H9 (cell line): ENCODE results near the gene HSD17B13. TPM values are rescaled to one million over a fixed set of nuclear protein-coding genes. Genes with fewer than 3 reads are reported as not detected.

ENCODE experiments used
- DNase-seq: peaks from one replicate; pipeline ENCODE4 v3.0.0-alpha.2; 2017
- H2AFZ ChIP-seq: one replicate; pipeline ENCODE4 v1.6.1; 2013; ENCODE audit warnings: mild to moderate bottlenecking, low read length, control low read depth, moderate library complexity
- H2AK5ac ChIP-seq: 2 replicates; pipeline ENCODE4 v1.6.1; 2013; ENCODE audit warnings: low read length, control low read depth, mixed read lengths; ENCODE audit not compliant: insufficient read length
- H2BK120ac ChIP-seq: one replicate; pipeline ENCODE4 v1.6.1; 2013; ENCODE audit warnings: low read depth, mild to moderate bottlenecking, low read length, control low read depth, inconsistent platforms; ENCODE audit not compliant: poor library complexity, severe bottlenecking
- H2BK12ac ChIP-seq: 2 replicates; pipeline ENCODE4 v1.6.1; 2013; ENCODE audit warnings: low read length, control low read depth, mixed read lengths, low read depth; ENCODE audit not compliant: insufficient read length
- H2BK15ac ChIP-seq: 2 replicates; pipeline ENCODE4 v1.6.1; 2013; ENCODE audit warnings: low read depth, low read length, control low read depth
- H2BK20ac ChIP-seq: one replicate; pipeline ENCODE4 v1.6.1; 2013; ENCODE audit warnings: low read depth, mild to moderate bottlenecking, low read length, control low read depth, inconsistent platforms; ENCODE audit not compliant: poor library complexity, severe bottlenecking
- H2BK5ac ChIP-seq: 2 replicates; pipeline ENCODE4 v1.6.1; 2013; ENCODE audit warnings: low read length, control low read depth, mixed read lengths; ENCODE audit not compliant: insufficient read length
- H3K14ac ChIP-seq: 2 replicates; pipeline ENCODE4 v1.6.1; 2013; ENCODE audit warnings: low read length, control low read depth; ENCODE audit not compliant: insufficient read depth
- H3K18ac ChIP-seq: 2 replicates; pipeline ENCODE4 v1.6.1; 2013; ENCODE audit warnings: low read depth, mild to moderate bottlenecking, mixed read lengths, low read length, control low read depth; ENCODE audit not compliant: insufficient read length
- H3K23ac ChIP-seq: 2 replicates; pipeline ENCODE4 v1.6.1; 2013; ENCODE audit warnings: low read length, control low read depth, mixed read lengths, low read depth; ENCODE audit not compliant: insufficient read length
- H3K23me2 ChIP-seq: 2 replicates; pipeline ENCODE4 v1.6.1; 2013; ENCODE audit warnings: low read depth, mild to moderate bottlenecking, mixed read lengths, low read length, control low read depth; ENCODE audit not compliant: insufficient read length, poor library complexity, severe bottlenecking
- H3K27ac ChIP-seq: 2 replicates; pipeline ENCODE4 v1.5.1; 2013; ENCODE audit warnings: low read length, control low read depth, mixed read lengths, low read depth; ENCODE audit not compliant: insufficient read length
- H3K27me3 ChIP-seq: 2 replicates; pipeline ENCODE4 v1.6.1; 2013; ENCODE audit warnings: low read length, control low read depth, inconsistent platforms; ENCODE audit not compliant: insufficient read depth
- H3K4ac ChIP-seq: 2 replicates; pipeline ENCODE4 v1.6.1; 2013; ENCODE audit warnings: low read depth, mild to moderate bottlenecking, control low read depth, inconsistent platforms, low read length, moderate library complexity
- H3K4me1 ChIP-seq: 2 replicates; pipeline ENCODE4 v1.6.1; 2013; ENCODE audit warnings: low read length, control low read depth, inconsistent platforms; ENCODE audit not compliant: insufficient read depth
- H3K4me2 ChIP-seq: 2 replicates; pipeline ENCODE4 v1.6.1; 2013; ENCODE audit warnings: low read length, control low read depth, mixed read lengths; ENCODE audit not compliant: insufficient read length, insufficient read depth
- H3K56ac ChIP-seq: 2 replicates; pipeline ENCODE4 v1.6.1; 2013; ENCODE audit warnings: low read depth, mild to moderate bottlenecking, mixed read lengths, low read length, control low read depth; ENCODE audit not compliant: insufficient read length
- H3K79me1 ChIP-seq: 2 replicates; pipeline ENCODE4 v1.6.1; 2013; ENCODE audit warnings: low read depth, mild to moderate bottlenecking, moderate library complexity, low read length, control low read depth, inconsistent platforms; ENCODE audit not compliant: insufficient read depth, poor library complexity, severe bottlenecking
- H3K79me2 ChIP-seq: 2 replicates; pipeline ENCODE4 v1.6.1; 2013; ENCODE audit warnings: low read length, control low read depth, inconsistent platforms; ENCODE audit not compliant: insufficient read depth
- H3K9ac ChIP-seq: 2 replicates; pipeline ENCODE4 v1.6.1; 2013; ENCODE audit warnings: low read length, control low read depth, mixed read lengths; ENCODE audit not compliant: insufficient read length; ENCODE audit errors: extremely low read depth
- H3K9me3 ChIP-seq: one replicate; pipeline ENCODE4 v1.6.1; 2013; ENCODE audit warnings: low read depth, low read length, inconsistent platforms; ENCODE audit not compliant: control insufficient read depth
- H3T11ph ChIP-seq: one replicate; pipeline ENCODE4 v1.6.1; 2013; ENCODE audit warnings: mild to moderate bottlenecking, low read length, control low read depth, inconsistent platforms
- H4K20me1 ChIP-seq: one replicate; pipeline ENCODE4 v1.6.1; 2013; ENCODE audit not compliant: control insufficient read depth, insufficient read length, insufficient read depth
- H4K5ac ChIP-seq: 2 replicates; pipeline ENCODE4 v1.6.1; 2013; ENCODE audit warnings: low read depth, mild to moderate bottlenecking, mixed read lengths, low read length, control low read depth; ENCODE audit not compliant: insufficient read length
- H4K8ac ChIP-seq: replicated peaks from 2 replicates; pipeline ENCODE4 v1.6.1; 2013; ENCODE audit warnings: low read length, control low read depth, mixed read lengths, low read depth; ENCODE audit not compliant: insufficient read length
- H4K91ac ChIP-seq: 2 replicates; pipeline ENCODE4 v1.6.1; 2013; ENCODE audit warnings: low read depth, mild to moderate bottlenecking, moderate library complexity, mixed read lengths, low read length, control low read depth; ENCODE audit not compliant: insufficient read length
- H3K27ac Mint-ChIP-seq, 3 experiments: 2 replicates in 2 of 3; 3 replicates in 1 of 3; pipeline ENCODE4 v1.8.0; 2020 to 2021; ENCODE audit warnings: mixed read lengths in 3 of 3, mild to moderate bottlenecking in 1 of 3, moderate library complexity in 1 of 3
- H3K27me3 Mint-ChIP-seq: 2 replicates; pipeline ENCODE4 v1.8.0; 2021; ENCODE audit warnings: low read depth, mild to moderate bottlenecking, moderate library complexity, mixed read lengths
- H3K36me3 Mint-ChIP-seq, 3 experiments: 2 replicates in 2 of 3; 3 replicates in 1 of 3; pipeline ENCODE4 v1.8.0; 2020 to 2021; ENCODE audit warnings: low read depth in 3 of 3, mixed read lengths in 3 of 3; ENCODE audit not compliant: insufficient read depth in 1 of 3
- H3K4me1 Mint-ChIP-seq, 2 experiments: 2 replicates each; pipeline ENCODE4 v1.8.0; 2020; ENCODE audit warnings: mixed read lengths in 2 of 2
- H3K4me3 Mint-ChIP-seq, 2 experiments: 2 replicates in 1 of 2; 3 replicates in 1 of 2; pipeline ENCODE4 v1.8.0; 2020 to 2021; ENCODE audit warnings: mild to moderate bottlenecking in 2 of 2, mixed read lengths in 2 of 2, moderate library complexity in 1 of 2
- H3K9me3 Mint-ChIP-seq, 2 experiments: 2 replicates in 1 of 2; 3 replicates in 1 of 2; pipeline ENCODE4 v1.8.0; 2020; ENCODE audit warnings: mild to moderate bottlenecking in 2 of 2, mixed read lengths in 2 of 2, moderate library complexity in 1 of 2
- WGBS: extraction: QIAGEN DNeasy Blood & Tissue Kit; methylation state at CpG from one replicate; pipeline ENCODE4 v1.1.7; 2013; ENCODE audit warnings: missing lambda C conversion rate, low lambda C conversion rate, mixed read lengths; ENCODE audit not compliant: insufficient read length; ENCODE audit errors: extremely low coverage; 5-methylcytosine and 5-hydroxymethylcytosine counted together
- total RNA-seq: library from RNA; stranded (reverse); gene quantifications from 2 replicates; pipeline ENCODE4 v1.2.1, GENCODE V29; 2021
- TF ChIP-seq, protein P1 (sequence below): fragments of 200-600 bp; sonication (generic); conservative IDR thresholded peaks from 3 replicates; pipeline ENCODE4 v1.8.0; 2021; ENCODE audit warnings: antibody characterized with exemption, mild to moderate bottlenecking

HSD17B13 gene
- total RNA-seq, 1 experiment from 2014 or later: not detected

DNA sequence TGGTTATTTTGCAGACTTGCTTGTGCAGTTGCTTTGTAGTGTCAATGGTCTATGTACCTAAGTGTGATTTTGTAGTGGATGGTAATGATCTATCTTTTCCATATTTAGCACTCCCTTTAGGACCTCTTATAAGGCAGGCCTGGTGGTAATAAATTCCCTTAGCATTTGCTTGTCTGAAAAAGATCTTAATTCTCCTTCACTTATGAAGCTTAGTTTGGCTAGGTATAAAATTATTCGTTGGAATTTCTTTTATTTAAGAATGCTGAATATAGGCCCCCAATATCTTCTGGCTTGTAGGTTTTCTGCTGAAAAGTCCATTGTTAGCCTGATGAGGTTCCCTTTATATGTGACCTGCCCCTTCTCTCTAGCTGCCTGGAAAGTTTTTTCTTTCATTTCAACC is 10.6 kb upstream of the HSD17B13 start:
- Histone ChIP-seq H3K9ac (no peak overlapping the region), H2AK5ac (no peak overlapping the region), H3K4me2 (no peak overlapping the region), H3K56ac (no peak overlapping the region), H3K18ac (no peak overlapping the region), H3K27me3 (no peaks in the 10 kb centered on the region), H3K23me2 (no peaks in the 10 kb centered on the region), H4K20me1 (no peaks in the 10 kb centered on the region), H2BK20ac (no peak overlapping the region), H3K9me3 (no peaks in the 10 kb centered on the region), H3K27ac (no peak overlapping the region), H3K4ac (no peak overlapping the region), H2BK120ac (no peak overlapping the region), H4K8ac (no peak overlapping the region), H3T11ph (no peak overlapping the region), H3K79me2 (no peaks in the 10 kb centered on the region), H4K91ac (no peak overlapping the region), H2BK15ac (no peak overlapping the region), H3K14ac (no peak overlapping the region), H4K5ac (no peak overlapping the region), H2AFZ (no peak overlapping the region), H2BK5ac (no peak overlapping the region), H2BK12ac (no peak overlapping the region), H3K79me1 (no peaks in the 10 kb centered on the region), H3K23ac (no peak overlapping the region), H3K4me1 (no peaks in the 10 kb centered on the region)
- H3K4me3 Mint-ChIP-seq: no peak overlapping the region
- WGBS: no CpG with 5 or more reads among the region's 1 CpG
- no peaks in the 10 kb centered on the region for H3K27me3 Mint-ChIP-seq
- TF ChIP-seq, protein P1, sequence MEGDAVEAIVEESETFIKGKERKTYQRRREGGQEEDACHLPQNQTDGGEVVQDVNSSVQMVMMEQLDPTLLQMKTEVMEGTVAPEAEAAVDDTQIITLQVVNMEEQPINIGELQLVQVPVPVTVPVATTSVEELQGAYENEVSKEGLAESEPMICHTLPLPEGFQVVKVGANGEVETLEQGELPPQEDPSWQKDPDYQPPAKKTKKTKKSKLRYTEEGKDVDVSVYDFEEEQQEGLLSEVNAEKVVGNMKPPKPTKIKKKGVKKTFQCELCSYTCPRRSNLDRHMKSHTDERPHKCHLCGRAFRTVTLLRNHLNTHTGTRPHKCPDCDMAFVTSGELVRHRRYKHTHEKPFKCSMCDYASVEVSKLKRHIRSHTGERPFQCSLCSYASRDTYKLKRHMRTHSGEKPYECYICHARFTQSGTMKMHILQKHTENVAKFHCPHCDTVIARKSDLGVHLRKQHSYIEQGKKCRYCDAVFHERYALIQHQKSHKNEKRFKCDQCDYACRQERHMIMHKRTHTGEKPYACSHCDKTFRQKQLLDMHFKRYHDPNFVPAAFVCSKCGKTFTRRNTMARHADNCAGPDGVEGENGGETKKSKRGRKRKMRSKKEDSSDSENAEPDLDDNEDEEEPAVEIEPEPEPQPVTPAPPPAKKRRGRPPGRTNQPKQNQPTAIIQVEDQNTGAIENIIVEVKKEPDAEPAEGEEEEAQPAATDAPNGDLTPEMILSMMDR: no peak
- DNase-seq: no peak
- peaks cover 20 to 21% of the 10 kb centered on the region in 2 experiments for H3K9me3 Mint-ChIP-seq
- peaks cover 21 to 26% (median 24%) of the 10 kb centered on the region in 3 experiments for H3K36me3 Mint-ChIP-seq
- peaks cover 5 to 7% of the 10 kb centered on the region in 2 experiments for H3K4me1 Mint-ChIP-seq
- H3K27ac Mint-ChIP-seq: no peak overlapping the region
